OCI-LY1 (cell line): Measurements from ENCODE around the gene SSC4D.

ENCODE experiments used
- EZH2 ChIP-seq: fragments of 200-600 bp; sonication (generic), shearing (Covaris generic); IDR thresholded peaks from 2 replicates; pipeline ENCODE4 v1.8.0; 2017; ENCODE audit warnings: borderline replicate concordance, mixed run types, mild to moderate bottlenecking, antibody characterized with exemption, low read length, moderate library complexity, mixed read lengths
- TF ChIP-seq, protein P1 (sequence below): fragments of 200-600 bp; sonication (generic), shearing (Covaris generic); IDR thresholded peaks from 2 replicates; pipeline ENCODE4 v1.5.1; 2017; ENCODE audit warnings: mild to moderate bottlenecking, antibody characterized with exemption, low read length, moderate library complexity, mixed read lengths

DNA sequence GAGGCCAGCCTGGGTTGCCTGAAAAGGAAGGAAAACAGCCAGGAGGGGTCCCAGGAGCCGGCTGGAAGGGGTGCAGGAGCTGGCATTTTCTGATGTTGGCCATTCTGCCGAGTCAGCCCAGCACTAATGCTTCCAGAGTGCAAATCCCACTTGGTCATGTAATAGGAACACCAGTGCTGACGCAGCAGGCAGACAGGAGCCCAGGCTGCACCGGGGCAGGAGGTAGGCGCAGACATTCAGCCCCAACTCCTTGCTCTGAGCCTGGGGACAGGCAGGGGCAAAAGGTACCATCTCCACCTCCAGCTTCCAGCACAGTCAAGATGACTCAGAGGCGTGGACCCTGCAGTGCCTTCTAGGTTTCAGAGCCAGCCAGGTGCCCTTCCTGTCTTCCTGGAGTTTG, 40.5 kb downstream of the SSC4D start:
- TF ChIP-seq EZH2, result no peak
- TF ChIP-seq, protein P1, sequence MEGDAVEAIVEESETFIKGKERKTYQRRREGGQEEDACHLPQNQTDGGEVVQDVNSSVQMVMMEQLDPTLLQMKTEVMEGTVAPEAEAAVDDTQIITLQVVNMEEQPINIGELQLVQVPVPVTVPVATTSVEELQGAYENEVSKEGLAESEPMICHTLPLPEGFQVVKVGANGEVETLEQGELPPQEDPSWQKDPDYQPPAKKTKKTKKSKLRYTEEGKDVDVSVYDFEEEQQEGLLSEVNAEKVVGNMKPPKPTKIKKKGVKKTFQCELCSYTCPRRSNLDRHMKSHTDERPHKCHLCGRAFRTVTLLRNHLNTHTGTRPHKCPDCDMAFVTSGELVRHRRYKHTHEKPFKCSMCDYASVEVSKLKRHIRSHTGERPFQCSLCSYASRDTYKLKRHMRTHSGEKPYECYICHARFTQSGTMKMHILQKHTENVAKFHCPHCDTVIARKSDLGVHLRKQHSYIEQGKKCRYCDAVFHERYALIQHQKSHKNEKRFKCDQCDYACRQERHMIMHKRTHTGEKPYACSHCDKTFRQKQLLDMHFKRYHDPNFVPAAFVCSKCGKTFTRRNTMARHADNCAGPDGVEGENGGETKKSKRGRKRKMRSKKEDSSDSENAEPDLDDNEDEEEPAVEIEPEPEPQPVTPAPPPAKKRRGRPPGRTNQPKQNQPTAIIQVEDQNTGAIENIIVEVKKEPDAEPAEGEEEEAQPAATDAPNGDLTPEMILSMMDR, result no peak
